Ovary (tissue), 9 donors: Measurements from ENCODE around the gene KRT3. TPM values are rescaled to one million over a fixed set of nuclear protein-coding genes. Genes with fewer than 3 reads are reported as not detected.

Source experiments
- DNase-seq, 5 donors: peaks; one replicate each; pipeline ENCODE4 v3.0.0-alpha.2; 2019 to 2020
- H3K27ac ChIP-seq, 2 donors: fragments of 200-600 bp; one replicate each; pipeline versions ENCODE4 v1.5.1 to v1.8.0; 2019 to 2022
- H3K27me3 ChIP-seq: fragments of 200-600 bp; one replicate; pipeline ENCODE4 v1.8.0; 2022
- H3K36me3 ChIP-seq: fragments of 200-600 bp; sonication (generic); one replicate; pipeline ENCODE4 v1.5.1; 2019
- H3K4me1 ChIP-seq: one replicate; pipeline ENCODE4 v1.8.1; 2013; ENCODE audit warnings: mild to moderate bottlenecking, moderate library complexity; ENCODE audit not compliant: insufficient read depth
- H3K4me3 ChIP-seq: fragments of 200-600 bp; sonication (generic); one replicate; pipeline ENCODE4 v1.5.1; 2017
- H3K9me3 ChIP-seq, 2 donors: fragments of 200-600 bp in 1 of 2; sonication (generic) in 1 of 2; one replicate each; pipeline versions ENCODE4 v1.5.1 to v1.8.1; 2013 to 2019; ENCODE audit warnings: mild to moderate bottlenecking in 1 of 2, moderate library complexity in 1 of 2
- CTCF ChIP-seq, 3 donors: fragments of 450-650 bp in 2 of 3; fragments of 200-600 bp in 1 of 3; IDR thresholded peaks; one replicate each; pipeline versions ENCODE4 v1.5.1 to v1.8.0; 2016 to 2022; ENCODE audit warnings: antibody characterized with exemption in 3 of 3, mild to moderate bottlenecking in 1 of 3
- EP300 ChIP-seq: sonication (generic); formaldehyde crosslinking; IDR thresholded peaks from one replicate; pipeline ENCODE4 v1.6.1; 2017; ENCODE audit warnings: antibody characterized with exemption
- POLR2A ChIP-seq: fragments of 450-650 bp; IDR thresholded peaks from one replicate; pipeline ENCODE4 v1.6.1; 2017; ENCODE audit warnings: antibody characterized with exemption, mild to moderate bottlenecking, moderate library complexity
- WGBS, 3 donors: extraction: QIAGEN DNeasy Blood & Tissue Kit in 1 of 3; methylation state at CpG; one replicate each; pipeline versions ENCODE4 v1.1.5 to v1.1.7; 2013 to 2017; 5-methylcytosine and 5-hydroxymethylcytosine counted together
- intact Hi-C, 4 donors: fragments of 100-400 bp; cut with DNase I; formaldehyde crosslinking; loops; one replicate each; pipeline versions ENCODE4 v1.11.0 to v1.15.1; 2022 to 2023
- polyA plus RNA-seq, 2 donors: library from polyadenylated mRNA; stranded (reverse); fragments of 200-250 nt in 1 of 2; fragments of 350-450 nt in 1 of 2; fragmentation: Illumina TruSeq in 1 of 2; extraction: RNeasy Lipid Tissue Mini Kit (QIAGEN cat#74804) in 1 of 2; gene quantifications; one replicate each; pipeline ENCODE4 v1.2.3, GENCODE V29; 2013 to 2014
- total RNA-seq, 7 donors: library from RNA; depleted of rRNA in 2 of 7; stranded (reverse); fragments of >200 nt in 2 of 7; fragmentation: NEBNext Ultra II Directional in 3 of 7; extraction: Animal tissue kit (Norgen Biotek cat#: 25700) in 3 of 7; gene quantifications; one replicate each; pipeline versions ENCODE4 v1.1.0 to v1.2.4, GENCODE V29; 2016 to 2023
- donor health status: DM: no; HTN: no; CAD: no; lungs with moderate emphysema.
- donor health status: DM: no; HTN: no; CAD: no.
- donor health status: Bipolar disorder and iron deficiency.
- donor health status: DM: yes; HTN: yes; CAD: no.
- donor health status: DM: no; HTN: no; CAD: no.
- donor health status: DM: yes; HTN: yes; CAD: no.

Gene KRT3
- total and polyA plus RNA-seq, 9 donors: not detected

GRCh38 chr12:52794479-52795331 lies 1.2 kb downstream of the KRT3 start:
- TF ChIP-seq EP300 (no peak), CTCF (IDR thresholded peaks at IDR 0.05) (no peak), POLR2A (no peak)
- no peaks in the 10 kb centered on the region for H3K27me3 ChIP-seq
- no peak overlapping the region for H3K27ac ChIP-seq
- no peak for DNase-seq
- 80 to 83% (median 82%) methylated on average over 5 of the region's 5 CpGs for WGBS, 3 donors
- no peaks in the 10 kb centered on the region for H3K36me3 ChIP-seq
- no peaks in the 10 kb centered on the region for H3K4me1 ChIP-seq
- no peaks in the 10 kb centered on the region for H3K9me3 ChIP-seq
- intact Hi-C loops: no loop called here
- H3K4me3 ChIP-seq: no peak overlapping the region

- Histone ChIP-seq H3K4me3 (no peak overlapping the region), H3K27me3 (no peaks in the 10 kb centered on the region), H3K4me1 (no peaks in the 10 kb centered on the region), H3K36me3 (no peaks in the 10 kb centered on the region), H3K9me3 (no peaks in the 10 kb centered on the region), H3K27ac (no peak overlapping the region)
- DNase-seq: no peak
- intact Hi-C loops: no loop called here
- 86 to 96% (median 92%) methylated on average over 10 of the region's 10 CpGs for WGBS, 3 donors
- TF ChIP-seq CTCF (IDR thresholded peaks at IDR 0.05): no peak
- TF ChIP-seq POLR2A: no peak
- TF ChIP-seq EP300: no peak
Observed at GRCh38 chr12:52792185-52793029, 3.5 kb downstream of the KRT3 start.

- no peak for DNase-seq
- Histone ChIP-seq H3K9me3 (no peaks in the 10 kb centered on the region), H3K4me3 (no peak overlapping the region), H3K4me1 (no peaks in the 10 kb centered on the region), H3K27ac (no peak overlapping the region), H3K36me3 (no peaks in the 10 kb centered on the region), H3K27me3 (no peaks in the 10 kb centered on the region)
- intact Hi-C loops: no loop called here
- 87 to 89% (median 87%) methylated on average over 12 of the region's 12 CpGs for WGBS, 3 donors
- TF ChIP-seq CTCF (IDR thresholded peaks at IDR 0.05) (no peak), EP300 (no peak), POLR2A (no peak)
Observed at GRCh38 chr12:52791271-52792184, 4.4 kb downstream of the KRT3 start.
